Mesendoderm (in vitro differentiated cells): ENCODE measurements around the gene SOX5.

Source experiments
- DNase-seq: peaks from one replicate; pipeline ENCODE4 v3.0.0; 2013
- H2AK5ac ChIP-seq: 2 replicates; pipeline ENCODE4 v1.6.1; 2013; ENCODE audit warnings: low read length, inconsistent platforms
- H2BK120ac ChIP-seq: 2 replicates; pipeline ENCODE4 v1.6.1; 2013; ENCODE audit warnings: low read depth, mild to moderate bottlenecking, low read length, moderate library complexity, mixed read lengths
- H2BK15ac ChIP-seq: replicated peaks from 2 replicates; pipeline ENCODE4 v1.6.1; 2013; ENCODE audit warnings: low read depth, mild to moderate bottlenecking, moderate library complexity
- H2BK5ac ChIP-seq: 2 replicates; pipeline ENCODE4 v1.6.1; 2013; ENCODE audit warnings: low read length, inconsistent platforms
- H3K18ac ChIP-seq: 2 replicates; pipeline ENCODE4 v1.6.1; 2013; ENCODE audit warnings: mild to moderate bottlenecking, low read length, mixed read lengths
- H3K23ac ChIP-seq: one replicate; pipeline ENCODE4 v1.6.1; 2013; ENCODE audit warnings: low read length
- H3K27ac ChIP-seq: 2 replicates; pipeline ENCODE4 v1.5.1; 2013; ENCODE audit warnings: low read depth, mild to moderate bottlenecking, inconsistent platforms, low read length, moderate library complexity
- H3K27me3 ChIP-seq: 2 replicates; pipeline ENCODE4 v1.6.1; 2013; ENCODE audit warnings: low read length, control low read depth, mild to moderate bottlenecking, inconsistent platforms; ENCODE audit not compliant: insufficient read depth, poor library complexity
- H3K36me3 ChIP-seq: 2 replicates; pipeline ENCODE4 v1.6.1; 2013; ENCODE audit warnings: low read length, inconsistent platforms; ENCODE audit not compliant: control insufficient read depth, insufficient read depth
- H3K4ac ChIP-seq: one replicate; pipeline ENCODE4 v1.6.1; 2013; ENCODE audit warnings: low read depth, mild to moderate bottlenecking, low read length, moderate library complexity
- H3K4me1 ChIP-seq: 2 replicates; pipeline ENCODE4 v1.6.1; 2013; ENCODE audit warnings: low read depth, low read length, inconsistent platforms; ENCODE audit not compliant: control insufficient read depth
- H3K4me2 ChIP-seq: 2 replicates; pipeline ENCODE4 v1.6.1; 2013; ENCODE audit warnings: low read length
- H3K4me3 ChIP-seq: 2 replicates; pipeline ENCODE4 v1.5.1; 2013; ENCODE audit warnings: mild to moderate bottlenecking, low read length
- H3K56ac ChIP-seq: one replicate; pipeline ENCODE4 v1.6.1; 2013; ENCODE audit warnings: low read length
- H3K79me1 ChIP-seq: 2 replicates; pipeline ENCODE4 v1.6.1; 2013; ENCODE audit warnings: low read length, inconsistent platforms
- H3K79me2 ChIP-seq: 2 replicates; pipeline ENCODE4 v1.6.1; 2013; ENCODE audit warnings: mild to moderate bottlenecking, low read length; ENCODE audit not compliant: control insufficient read depth, insufficient read depth
- H3K9ac ChIP-seq: 2 replicates; pipeline ENCODE4 v1.6.1; 2013; ENCODE audit warnings: low read length, inconsistent platforms
- H4K5ac ChIP-seq: one replicate; pipeline ENCODE4 v1.6.1; 2013; ENCODE audit warnings: low read length
- H4K8ac ChIP-seq: one replicate; pipeline ENCODE4 v1.6.1; 2013; ENCODE audit warnings: low read depth, mild to moderate bottlenecking, control low read depth, low read length, moderate library complexity
- WGBS: extraction: QIAGEN DNeasy Blood & Tissue Kit; methylation state at CpG from one replicate; pipeline ENCODE4 v1.1.7; 2013; ENCODE audit warnings: low lambda C conversion rate, missing lambda C conversion rate; ENCODE audit not compliant: insufficient coverage; ENCODE audit errors: extremely low coverage; 5-methylcytosine and 5-hydroxymethylcytosine counted together

SOX5 gene

GRCh38 chr12:23854598-23854997 is 94.9 kb downstream of the SOX5 start:
- no peak overlapping the region for H3K4me2 ChIP-seq
- no peaks in the 10 kb centered on the region for H3K4me1 ChIP-seq

GRCh38 chr12:23853640-23854039 is 95.8 kb downstream of the SOX5 start:
- no peak overlapping the region for H3K9ac ChIP-seq
- H3K23ac ChIP-seq = no peak overlapping the region
- H3K36me3 ChIP-seq = no peaks in the 10 kb centered on the region
- no peaks in the 10 kb centered on the region for H3K79me2 ChIP-seq
- H2AK5ac ChIP-seq = no peak overlapping the region
- H3K18ac ChIP-seq = no peak overlapping the region
- no peak overlapping the region for H4K8ac ChIP-seq
- no peaks in the 10 kb centered on the region for H3K27me3 ChIP-seq
- no peak overlapping the region for H3K4ac ChIP-seq
- WGBS = no CpG with 5 or more reads among the region's 3 CpGs
- H2BK5ac ChIP-seq = no peak overlapping the region
- no peak overlapping the region for H3K56ac ChIP-seq
- H3K4me3 ChIP-seq = no peak overlapping the region
- no peak overlapping the region for H2BK120ac ChIP-seq
- H3K4me2 ChIP-seq = no peak overlapping the region
- no peaks in the 10 kb centered on the region for H3K79me1 ChIP-seq
- no peak for DNase-seq
- no peak overlapping the region for H2BK15ac ChIP-seq
- H3K27ac ChIP-seq = no peak overlapping the region
- H3K4me1 ChIP-seq = no peaks in the 10 kb centered on the region
- H4K5ac ChIP-seq = no peak overlapping the region

More at GRCh38 chr12:23854598-23854997, 94.9 kb downstream of the SOX5 start:
- Histone ChIP-seq H3K79me2 (no peaks in the 10 kb centered on the region), H3K79me1 (no peaks in the 10 kb centered on the region), H3K27me3 (no peaks in the 10 kb centered on the region), H3K4ac (no peak overlapping the region), H3K56ac (no peak overlapping the region), H3K36me3 (no peaks in the 10 kb centered on the region), H2BK120ac (no peak overlapping the region), H3K23ac (no peak overlapping the region), H2BK15ac (no peak overlapping the region), H3K27ac (no peak overlapping the region), H4K8ac (no peak overlapping the region), H2BK5ac (no peak overlapping the region), H3K4me3 (no peak overlapping the region), H2AK5ac (no peak overlapping the region), H4K5ac (no peak overlapping the region), H3K18ac (no peak overlapping the region), H3K9ac (no peak overlapping the region)
- DNase-seq = no peak

DNA sequence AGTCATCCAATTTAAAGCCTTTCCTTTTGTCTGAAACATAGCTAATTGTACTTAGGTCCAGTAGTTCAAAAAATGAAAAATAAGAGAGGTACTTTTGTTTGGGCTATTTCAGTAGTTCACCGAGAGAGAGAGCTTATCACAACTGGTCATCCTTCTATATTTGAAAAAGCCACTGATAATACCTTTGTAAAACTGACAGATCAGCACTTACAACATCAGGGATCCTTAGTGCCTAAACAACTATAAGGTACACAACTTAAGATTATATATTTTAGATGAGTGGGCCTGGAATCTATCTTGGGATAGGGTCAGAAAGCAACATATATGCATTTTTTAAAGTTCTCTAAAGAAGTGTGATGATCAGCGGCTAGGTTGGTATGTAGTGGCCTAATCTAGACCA is 97.9 kb downstream of the SOX5 start:
- Histone ChIP-seq H3K56ac (no peak overlapping the region), H3K4ac (no peak overlapping the region), H3K18ac (no peak overlapping the region), H3K79me2 (no peaks in the 10 kb centered on the region), H3K9ac (no peak overlapping the region), H3K4me2 (no peak overlapping the region), H3K79me1 (no peaks in the 10 kb centered on the region), H2BK15ac (no peak overlapping the region), H4K8ac (no peak overlapping the region), H4K5ac (no peak overlapping the region), H2BK120ac (no peak overlapping the region), H3K23ac (no peak overlapping the region), H2AK5ac (no peak overlapping the region), H3K27me3 (no peaks in the 10 kb centered on the region), H3K27ac (no peak overlapping the region), H3K4me1 (no peaks in the 10 kb centered on the region), H2BK5ac (no peak overlapping the region), H3K4me3 (no peak overlapping the region), H3K36me3 (no peaks in the 10 kb centered on the region)
- no peak for DNase-seq
- WGBS = no CpG with 5 or more reads among the region's 2 CpGs

DNA sequence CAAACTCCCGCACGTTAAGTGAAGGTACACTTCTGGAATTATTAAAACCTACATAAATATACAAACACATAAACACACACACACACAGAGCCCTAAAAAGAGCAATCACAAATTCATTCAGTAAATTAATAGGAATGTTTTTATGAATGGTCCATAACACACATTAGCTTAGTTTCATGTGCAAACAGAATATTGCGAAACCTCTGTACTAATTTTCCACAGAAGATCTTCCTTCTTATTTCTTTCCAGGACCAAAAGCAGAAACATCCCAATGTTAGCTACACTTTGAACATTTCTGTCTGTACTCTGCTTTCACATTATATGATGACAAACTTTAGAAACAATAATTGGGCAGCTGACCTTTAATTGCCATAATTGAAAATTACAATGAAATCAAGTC is 101.6 kb downstream of the SOX5 start:
- Histone ChIP-seq H3K27ac (no peak overlapping the region), H3K23ac (no peak overlapping the region), H2BK120ac (no peak overlapping the region), H3K27me3 (no peaks in the 10 kb centered on the region), H3K36me3 (no peaks in the 10 kb centered on the region), H3K4me3 (no peak overlapping the region), H4K5ac (no peak overlapping the region), H3K18ac (no peak overlapping the region), H4K8ac (no peak overlapping the region), H2BK5ac (no peak overlapping the region), H3K4me2 (no peak overlapping the region), H2BK15ac (no peak overlapping the region), H3K4me1 (no peaks in the 10 kb centered on the region), H3K79me2 (no peaks in the 10 kb centered on the region), H3K9ac (no peak overlapping the region), H3K79me1 (no peaks in the 10 kb centered on the region), H2AK5ac (no peak overlapping the region), H3K56ac (no peak overlapping the region), H3K4ac (no peak overlapping the region)
- no peak for DNase-seq
- WGBS = no CpG with 5 or more reads among the region's 3 CpGs

- no peak overlapping the region for H2BK15ac ChIP-seq
- no peak overlapping the region for H2BK120ac ChIP-seq
- H3K79me2 ChIP-seq = no peaks in the 10 kb centered on the region
- no peak overlapping the region for H2BK5ac ChIP-seq
- no peak overlapping the region for H4K8ac ChIP-seq
- H3K4me3 ChIP-seq = no peak overlapping the region
- no peak overlapping the region for H3K27ac ChIP-seq
- H3K56ac ChIP-seq = no peak overlapping the region
- WGBS = no CpG with 5 or more reads among the region's 4 CpGs
- no peak overlapping the region for H3K4ac ChIP-seq
- H3K4me2 ChIP-seq = no peak overlapping the region
- no peak overlapping the region for H4K5ac ChIP-seq
- DNase-seq = no peak
- H2AK5ac ChIP-seq = no peak overlapping the region
- H3K4me1 ChIP-seq = no peaks in the 10 kb centered on the region
- H3K23ac ChIP-seq = no peak overlapping the region
- H3K36me3 ChIP-seq = no peaks in the 10 kb centered on the region
- H3K18ac ChIP-seq = no peak overlapping the region
- no peaks in the 10 kb centered on the region for H3K27me3 ChIP-seq
- H3K79me1 ChIP-seq = no peaks in the 10 kb centered on the region
- no peak overlapping the region for H3K9ac ChIP-seq
These were observed 105.5 kb downstream of the SOX5 start for GRCh38 chr12:23843958-23844357.

GRCh38 chr12:23834076-23834475 is 115.4 kb downstream of the SOX5 start:
- Histone ChIP-seq H3K4me1 (no peaks in the 10 kb centered on the region), H2AK5ac (no peak overlapping the region), H3K79me2 (no peaks in the 10 kb centered on the region), H4K8ac (no peak overlapping the region), H2BK15ac (no peak overlapping the region), H3K79me1 (no peaks in the 10 kb centered on the region), H3K4me2 (no peak overlapping the region), H3K9ac (no peak overlapping the region), H2BK120ac (no peak overlapping the region), H3K27me3 (no peaks in the 10 kb centered on the region), H4K5ac (no peak overlapping the region), H3K27ac (no peak overlapping the region), H3K23ac (no peak overlapping the region), H3K4ac (no peak overlapping the region), H3K18ac (no peak overlapping the region), H3K4me3 (no peak overlapping the region), H3K56ac (no peak overlapping the region), H2BK5ac (no peak overlapping the region), H3K36me3 (no peaks in the 10 kb centered on the region)
- peak; percentile 3 for DNase-seq
- no CpG with 5 or more reads among the region's 7 CpGs for WGBS
